Measurements from ENCODE around the gene ARID3B. TPM values are rescaled to one million over a fixed set of nuclear protein-coding genes. Genes with fewer than 3 reads are reported as not detected.

Gene ARID3B
- total and polyA plus RNA-seq, 3 donors from 2014 or later, result 50.3 to 58.1 (median 53.7) TPM

GRCh38 chr15:74610302-74610951 lies 69.4 kb downstream of the ARID3B start:
- 38% methylated on average over 7 of the region's 7 CpGs; no CpG with 5 or more reads in 1 of the 2 donors for whole genome bisulfite sequencing, 2 donors
- intact Hi-C loops (cut with DNase I; ENCODE audit: low total_unique reads), result loop anchor here (5.0 kb wide), 1 partner anchor 68 kb away; the partner anchor contains the start of gene ARID3B

GRCh38 chr15:74611341-74611740 lies 70.3 kb downstream of the ARID3B start:
- Histone ChIP-seq H3K27me3 (no peaks in the 10 kb centered on the region), H3K4me3 (no peak overlapping the region), H3K4me1 (peaks cover 22% of the 10 kb centered on the region), H3K36me3 (ENCODE audit: low read depth, missing control alignments) (no peaks in the 10 kb centered on the region), H3K9me3 (no peaks in the 10 kb centered on the region), H3K27ac (no peak overlapping the region)
- TF ChIP-seq POLR2A (IDR thresholded peaks at IDR 0.05) (no peak), CTCF (IDR thresholded peaks at IDR 0.05) (no peak)
- WGBS, 2 donors, result 72 to 78% methylated on average over 5 to 11 of the region's 11 CpGs
- DNase-seq, result peak; percentile 51
- intact Hi-C loops (cut with DNase I; ENCODE audit: low total_unique reads), result loop anchor here (5.0 kb wide), 1 partner anchor 69 kb away; the partner anchor contains the start of gene ARID3B

More at GRCh38 chr15:74610302-74610951, 69.4 kb downstream of the ARID3B start:
- TF ChIP-seq CTCF (IDR thresholded peaks at IDR 0.05) (no peak), POLR2A (IDR thresholded peaks at IDR 0.05) (no peak)
- H3K36me3 ChIP-seq (ENCODE audit: low read depth, missing control alignments), result no peaks in the 10 kb centered on the region
- H3K27ac ChIP-seq, result no peak overlapping the region
- H3K27me3 ChIP-seq, result no peaks in the 10 kb centered on the region
- H3K9me3 ChIP-seq, result no peaks in the 10 kb centered on the region
- peak; percentile 65 for DNase-seq
- no peak overlapping the region for H3K4me3 ChIP-seq
- H3K4me1 ChIP-seq, result peaks cover 22% of the 10 kb centered on the region

GRCh38 chr15:74611834-74612233 lies 70.8 kb downstream of the ARID3B start:
- no peaks in the 10 kb centered on the region for H3K27me3 ChIP-seq
- intact Hi-C loops (cut with DNase I; ENCODE audit: low total_unique reads), result loop anchor here (5.0 kb wide), 1 partner anchor 70 kb away; the partner anchor contains the start of gene ARID3B
- H3K4me1 ChIP-seq, result peaks cover 26% of the 10 kb centered on the region
- 93 to 96% methylated on average over 6 of the region's 6 CpGs for WGBS, 2 donors
- H3K27ac ChIP-seq, result no peak overlapping the region
- no peaks in the 10 kb centered on the region for H3K36me3 ChIP-seq (ENCODE audit: low read depth, missing control alignments)
- DNase-seq, result no peak
- no peaks in the 10 kb centered on the region for H3K9me3 ChIP-seq
- TF ChIP-seq CTCF (IDR thresholded peaks at IDR 0.05) (no peak), POLR2A (IDR thresholded peaks at IDR 0.05) (no peak)
- H3K4me3 ChIP-seq, result no peak overlapping the region

GRCh38 chr15:74612677-74613076 lies 71.7 kb downstream of the ARID3B start:
- TF ChIP-seq CTCF (IDR thresholded peaks at IDR 0.05) (no peak), POLR2A (IDR thresholded peaks at IDR 0.05) (no peak)
- no peak overlapping the region for H3K4me3 ChIP-seq
- H3K4me1 ChIP-seq, result peaks cover 30% of the 10 kb centered on the region
- no peak for DNase-seq
- H3K27ac ChIP-seq, result no peak overlapping the region
- H3K27me3 ChIP-seq, result no peaks in the 10 kb centered on the region
- WGBS, 2 donors, result 95 to 100% methylated on average over 1 to 2 of the region's 2 CpGs
- no peaks in the 10 kb centered on the region for H3K36me3 ChIP-seq (ENCODE audit: low read depth, missing control alignments)
- intact Hi-C loops (cut with DNase I; ENCODE audit: low total_unique reads), result loop anchor here (5.0 kb wide), 1 partner anchor 70 kb away; the partner anchor contains the start of gene ARID3B
- no peaks in the 10 kb centered on the region for H3K9me3 ChIP-seq

Measured in testis (tissue), 3 donors.